Caco-2 (cell line): ENCODE measurements around the gene SCFD2. TPM values are rescaled to one million over a fixed set of nuclear protein-coding genes. Genes with fewer than 3 reads are reported as not detected.

Experiments
- BruUV-seq: library from RNA; stranded (reverse); fragments of 400-500 nt; replicated peaks from 2 replicates; lab custom pipeline; 2021; lab: Mats Ljungman, UMichigan
- CTCF ChIA-PET: fragments of 300-600 bp; sonication (Branson Sonifier 250); formaldehyde crosslinking; loops from one replicate; lab custom pipeline; 2022; ENCODE audit warnings: antibody characterized with exemption; lab: Charles Lee
- POLR2A ChIA-PET: fragments of 300-600 bp; sonication (Branson Sonifier 250); formaldehyde crosslinking; loops from one replicate; lab custom pipeline; 2022; ENCODE audit warnings: antibody characterized with exemption; lab: Charles Lee
- DNase-seq, 2 experiments: peaks; one replicate each; pipeline versions ENCODE4 v3.0.0 to v3.0.0-alpha.2; 2020 to 2022
- H3K27me3 ChIP-seq: replicated peaks from 2 replicates; pipeline ENCODE4 v1.6.0; 2011; ENCODE audit warnings: low read length; ENCODE audit not compliant: control insufficient read depth, insufficient read depth
- H3K36me3 ChIP-seq: 2 replicates; pipeline ENCODE4 v1.5.1; 2011; ENCODE audit warnings: low read length; ENCODE audit not compliant: control insufficient read depth, insufficient read depth
- H3K4me1 ChIP-seq: fragments of 250-450 bp; sonication (Bioruptor Pico); 2 replicates; pipeline ENCODE4 v1.5.1; 2020; ENCODE audit warnings: mild to moderate bottlenecking
- H3K4me3 ChIP-seq: 2 replicates; pipeline ENCODE4 v1.5.1; 2011; ENCODE audit warnings: low read depth, mild to moderate bottlenecking, control low read depth, low read length
- H3K9me3 ChIP-seq: fragments of 250-450 bp; sonication (Bioruptor Pico); 2 replicates; pipeline ENCODE4 v1.5.1; 2020; ENCODE audit warnings: mild to moderate bottlenecking, moderate library complexity
- H3K27ac Mint-ChIP-seq: one replicate; pipeline ENCODE4 v1.8.0; 2022; ENCODE audit warnings: mixed read lengths; ENCODE audit not compliant: unreplicated experiment
- H3K27me3 Mint-ChIP-seq: one replicate; pipeline ENCODE4 v1.8.0; 2022; ENCODE audit warnings: mixed read lengths; ENCODE audit not compliant: insufficient read depth, unreplicated experiment
- H3K36me3 Mint-ChIP-seq: one replicate; pipeline ENCODE4 v1.8.0; 2022; ENCODE audit warnings: mild to moderate bottlenecking, mixed read lengths; ENCODE audit not compliant: insufficient read depth, unreplicated experiment
- H3K4me1 Mint-ChIP-seq: one replicate; pipeline ENCODE4 v1.8.0; 2022; ENCODE audit warnings: low read depth, mixed read lengths; ENCODE audit not compliant: unreplicated experiment
- H3K4me3 Mint-ChIP-seq: one replicate; pipeline ENCODE4 v1.8.0; 2022; ENCODE audit warnings: mild to moderate bottlenecking, moderate library complexity, mixed read lengths; ENCODE audit not compliant: unreplicated experiment
- H3K9me3 Mint-ChIP-seq: one replicate; pipeline ENCODE4 v1.8.0; 2022; ENCODE audit warnings: mixed read lengths; ENCODE audit not compliant: unreplicated experiment
- CTCF ChIP-seq, 2 experiments: fragments of 200-600 bp in 1 of 2; IDR thresholded peaks; 1 replicate in 1 of 2; 2 replicates in 1 of 2; pipeline versions ENCODE4 v1.5.1 to v1.8.0; 2011 to 2022; ENCODE audit warnings: antibody characterized with exemption in 1 of 2, control low read depth in 1 of 2, inconsistent platforms in 1 of 2, low read depth in 1 of 2, low read length in 1 of 2, mild to moderate bottlenecking in 1 of 2, moderate library complexity in 1 of 2; ENCODE audit not compliant: insufficient read depth in 1 of 2, severe bottlenecking in 1 of 2, unreplicated experiment in 1 of 2
- intact Hi-C: fragments of 100-400 bp; cut with micrococcal nuclease; formaldehyde crosslinking; loops from one replicate; pipeline ENCODE4 v1.10.0; 2022; ENCODE audit not compliant: unreplicated experiment
- total RNA-seq: library from RNA; stranded (reverse); gene quantifications from 2 replicates; pipeline ENCODE4 v1.2.3, GENCODE V29; 2022

SCFD2 gene
- total RNA-seq, 1 experiment from 2014 or later = 12.2 TPM

DNA sequence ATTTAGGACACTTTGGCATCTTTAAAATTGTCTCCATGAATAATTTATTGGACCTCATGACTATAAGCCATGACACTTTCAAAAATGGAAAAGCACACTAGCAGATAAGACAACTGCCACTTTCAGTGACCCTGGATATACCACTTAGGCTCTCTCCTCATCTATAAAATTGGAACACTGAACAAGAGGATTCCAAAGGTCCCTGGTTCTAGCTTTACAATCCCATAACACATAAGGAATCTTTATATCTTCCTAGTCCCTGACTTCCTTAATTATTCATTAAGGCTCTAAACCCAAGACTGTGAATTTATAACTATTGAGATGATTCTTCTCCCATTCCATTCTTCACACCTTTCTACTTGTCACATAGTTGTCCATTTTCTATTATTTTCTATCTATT is 190.2 kb downstream of the SCFD2 start:
- Mint-ChIP-seq H3K9me3 (peaks cover 43% of the 10 kb centered on the region), H3K27me3 (no peaks in the 10 kb centered on the region), H3K4me1 (no peaks in the 10 kb centered on the region), H3K27ac (no peak overlapping the region), H3K36me3 (no peaks in the 10 kb centered on the region), H3K4me3 (no peak overlapping the region)
- TF ChIP-seq CTCF (IDR thresholded peaks at IDR 0.05; ENCODE audit: insufficient read depth in 1 of 2, low read depth in 1 of 2, low read length in 1 of 2, severe bottlenecking in 1 of 2, unreplicated experiment in 1 of 2) = no peak
- H3K9me3 ChIP-seq = 0 out of 2 replicates have a peak, but pooled peaks cover 4% of the 10 kb centered on the region
- H3K36me3 ChIP-seq = no peaks in the 10 kb centered on the region
- ChIA-PET POLR2A (no interaction called here), CTCF (no interaction called here)
- intact Hi-C loops = no loop called here
- H3K4me1 ChIP-seq = no peaks in the 10 kb centered on the region
- no peaks in the 10 kb centered on the region for H3K27me3 ChIP-seq
- BruUV-seq = no TSS peak
- no peak for DNase-seq
- H3K4me3 ChIP-seq = no peak overlapping the region

- Mint-ChIP-seq H3K27me3 (no peaks in the 10 kb centered on the region), H3K9me3 (peaks cover 43% of the 10 kb centered on the region), H3K27ac (no peak overlapping the region), H3K4me3 (no peak overlapping the region), H3K36me3 (no peaks in the 10 kb centered on the region), H3K4me1 (no peaks in the 10 kb centered on the region)
- Histone ChIP-seq H3K4me1 (no peaks in the 10 kb centered on the region), H3K27me3 (no peaks in the 10 kb centered on the region), H3K4me3 (no peak overlapping the region), H3K36me3 (no peaks in the 10 kb centered on the region), H3K9me3 (0 out of 2 replicates have a peak, but pooled peaks cover 4% of the 10 kb centered on the region)
- no peak for DNase-seq
- TF ChIP-seq CTCF (IDR thresholded peaks at IDR 0.05; ENCODE audit: insufficient read depth in 1 of 2, low read depth in 1 of 2, low read length in 1 of 2, severe bottlenecking in 1 of 2, unreplicated experiment in 1 of 2) = no peak
- BruUV-seq = no TSS peak
- intact Hi-C loops = no loop called here
- CTCF ChIA-PET = no interaction called here
- POLR2A ChIA-PET = no interaction called here
Observed at GRCh38 chr4:53174823-53175222, 191.0 kb downstream of the SCFD2 start.

- Mint-ChIP-seq H3K4me1 (no peaks in the 10 kb centered on the region), H3K9me3 (peaks cover 36% of the 10 kb centered on the region), H3K36me3 (no peaks in the 10 kb centered on the region), H3K4me3 (no peak overlapping the region), H3K27ac (no peak overlapping the region), H3K27me3 (no peaks in the 10 kb centered on the region)
- H3K27me3 ChIP-seq = no peaks in the 10 kb centered on the region
- no peaks in the 10 kb centered on the region for H3K4me1 ChIP-seq
- H3K4me3 ChIP-seq = no peak overlapping the region
- no TSS peak for BruUV-seq
- H3K36me3 ChIP-seq = no peaks in the 10 kb centered on the region
- intact Hi-C loops = no loop called here
- DNase-seq = no peak
- no peak for TF ChIP-seq CTCF (IDR thresholded peaks at IDR 0.05; ENCODE audit: insufficient read depth in 1 of 2, low read depth in 1 of 2, low read length in 1 of 2, severe bottlenecking in 1 of 2, unreplicated experiment in 1 of 2)
- POLR2A ChIA-PET = no interaction called here
- 0 out of 2 replicates have a peak, but pooled peaks cover 4% of the 10 kb centered on the region for H3K9me3 ChIP-seq
- CTCF ChIA-PET = no interaction called here
Observed at GRCh38 chr4:53173576-53173975, 192.3 kb downstream of the SCFD2 start.
